Measurements from ENCODE around the gene HMOX2. TPM values are rescaled to one million over a fixed set of nuclear protein-coding genes. Genes with fewer than 3 reads are reported as not detected.

HMOX2 gene
- total RNA-seq, 1 experiment from 2014 or later = 55.1 TPM

DNA sequence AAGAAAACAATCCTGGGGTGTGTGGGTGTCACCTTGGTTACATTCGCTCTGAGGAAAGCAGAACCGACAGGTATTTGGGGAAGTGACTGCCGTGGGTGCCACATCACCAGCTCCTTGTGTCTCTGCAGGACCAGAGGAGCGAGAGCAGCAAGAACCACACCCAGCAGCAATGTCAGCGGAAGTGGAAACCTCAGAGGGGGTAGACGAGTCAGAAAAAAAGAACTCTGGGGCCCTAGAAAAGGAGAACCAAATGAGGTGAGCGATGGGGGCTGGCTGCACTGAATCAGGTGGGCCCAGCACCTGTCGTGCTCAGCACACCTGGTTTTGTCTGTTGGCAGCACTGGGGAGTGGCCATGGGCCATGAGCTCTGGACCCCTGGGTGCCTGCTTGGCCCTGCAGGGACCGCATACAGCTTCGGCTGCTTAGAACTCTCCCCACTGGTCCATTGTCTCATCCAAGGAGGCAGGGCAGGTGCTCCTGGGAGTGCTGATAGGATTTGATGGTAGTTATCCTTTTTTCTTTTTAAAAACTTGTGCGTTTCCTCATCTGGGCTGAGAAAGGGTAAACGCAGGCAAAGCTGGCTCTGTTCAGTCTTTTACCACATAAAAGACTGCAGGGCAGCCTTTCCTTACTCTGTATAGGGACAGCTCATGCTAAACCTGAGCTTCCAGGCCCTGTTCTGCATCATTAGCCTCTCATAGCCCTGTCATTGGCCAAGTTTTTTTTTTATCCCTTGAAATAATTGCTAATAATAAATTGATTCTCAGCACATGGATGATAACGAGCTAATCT, 29.4 kb downstream of the HMOX2 start:
- ChIA-PET RAD21 (ENCODE audit: low non-redundant PET in 1 of 2, low total read pairs in 2 of 2, uncharacterized antibody in 2 of 2, unreplicated experiment in 2 of 2) (no interaction called here), POLR2A (no interaction called here), CTCF (interaction anchor here (0.6 to 1.9 kb wide), 5 partner anchors 10 to 570 kb away, joined by 3 to 6 read pairs (median 3); no protein-coding TSS in a partner anchor)
- Histone ChIP-seq H3K9me2 (ENCODE audit: insufficient read depth) (no peaks in the 10 kb centered on the region), H3K4me3 (replicated peaks in 1 of 2; ENCODE audit: low read depth in 1 of 2, low read length in 2 of 2) (no peak overlapping the region), H3K4me1 (ENCODE audit: control insufficient read depth in 1 of 2, insufficient read depth in 2 of 2, low read length in 2 of 2) (peaks cover 3 to 19% of the 10 kb centered on the region in 2 experiments), H3K36me3 (ENCODE audit: control insufficient read depth in 1 of 2, insufficient read depth in 2 of 2, low read length in 2 of 2) (peaks cover 23 to 33% of the 10 kb centered on the region in 2 experiments), H3K9me3 (ENCODE audit: control insufficient read depth in 1 of 2, insufficient read depth in 1 of 2, low read depth in 1 of 2, low read length in 2 of 2) (no peaks in the 10 kb centered on the region), H3K4me2 (ENCODE audit: low read length) (no peak overlapping the region), H3K27ac (ENCODE audit: low read depth, low read length) (no peak overlapping the region), H3K9ac (ENCODE audit: low read length) (0 out of 2 replicates have a peak overlapping the region, but pooled peaks have one; percentile 27), H3K79me2 (ENCODE audit: insufficient read depth, low read length) (peaks cover 47% of the 10 kb centered on the region), H2AFZ (ENCODE audit: low read depth, low read length, poor library complexity, severe bottlenecking) (no peak overlapping the region), H4K20me1 (ENCODE audit: insufficient read depth) (peaks cover 4% of the 10 kb centered on the region; the same call in 1 of the 2 replicates), H3K27me3 (ENCODE audit: insufficient read depth, low read length) (no peaks in the 10 kb centered on the region)
- no peak for TF ChIP-seq POLR2AphosphoS5 (IDR thresholded peaks at IDR 0.05; ENCODE audit: low read depth, low read length)
- no peak for TF ChIP-seq EGR1 (IDR thresholded peaks at IDR 0.05; ENCODE audit: low read depth)
- TF ChIP-seq, protein P1, sequence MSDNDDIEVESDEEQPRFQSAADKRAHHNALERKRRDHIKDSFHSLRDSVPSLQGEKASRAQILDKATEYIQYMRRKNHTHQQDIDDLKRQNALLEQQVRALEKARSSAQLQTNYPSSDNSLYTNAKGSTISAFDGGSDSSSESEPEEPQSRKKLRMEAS (IDR thresholded peaks at IDR 0.05) = no peak
- no peak for TF ChIP-seq FOSL1 (IDR thresholded peaks at IDR 0.05; ENCODE audit: low read depth)
- DNase-seq (ENCODE audit: low read depth, low spot score) (no peak), ATAC-seq (no peak)
- intact Hi-C loops (cut with micrococcal nuclease) = loop anchor here (1.0 kb wide), 2 partner anchors 43 to 80 kb away; no protein-coding TSS in a partner anchor
- BruUV-seq (replicated peaks) = no TSS peak

DNA sequence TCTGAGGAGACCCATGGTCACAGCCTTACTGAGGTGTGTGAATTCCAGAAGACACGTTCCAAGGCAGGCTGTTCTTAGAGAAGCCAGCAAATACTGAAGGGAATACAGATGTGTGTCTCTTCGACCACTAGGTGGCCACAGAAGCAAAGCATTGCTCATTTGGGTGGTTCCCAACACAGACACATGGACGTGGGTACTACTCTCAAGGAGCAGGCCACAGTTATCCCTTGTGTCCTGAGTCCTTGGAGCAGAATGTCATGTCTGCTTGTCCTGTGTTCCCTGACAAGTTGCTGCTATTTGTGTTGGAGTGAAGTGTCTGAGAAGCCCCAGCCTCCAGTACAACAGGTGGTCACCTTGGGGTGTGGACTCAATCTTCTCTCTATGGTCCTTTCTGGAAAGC, 30.3 kb downstream of the HMOX2 start:
- no peaks in the 10 kb centered on the region for H3K27me3 ChIP-seq (ENCODE audit: insufficient read depth, low read length)
- peaks cover 4% of the 10 kb centered on the region; the same call in 1 of the 2 replicates for H4K20me1 ChIP-seq (ENCODE audit: insufficient read depth)
- RAD21 ChIA-PET (ENCODE audit: low non-redundant PET in 1 of 2, low total read pairs in 2 of 2, uncharacterized antibody in 2 of 2, unreplicated experiment in 2 of 2) = interaction anchor here in 1 of 2 experiments (0.9 kb wide), 1 partner anchor 42 kb away, joined by 3 read pairs; no protein-coding TSS in a partner anchor
- H3K4me2 ChIP-seq (ENCODE audit: low read length) = no peak overlapping the region
- no peak overlapping the region for H3K27ac ChIP-seq (ENCODE audit: low read depth, low read length)
- BruUV-seq (replicated peaks) = no TSS peak
- intact Hi-C loops (cut with micrococcal nuclease) = loop anchor here (1.0 kb wide), 2 partner anchors 42 to 79 kb away; no protein-coding TSS in a partner anchor
- no peak overlapping the region for H3K4me3 ChIP-seq (replicated peaks in 1 of 2; ENCODE audit: low read depth in 1 of 2, low read length in 2 of 2)
- POLR2A ChIA-PET = no interaction called here
- TF ChIP-seq TCF7L2 (IDR thresholded peaks at IDR 0.05; ENCODE audit: borderline replicate concordance, extremely low read depth, insufficient read depth, insufficient read length) = no peak
- TF ChIP-seq, protein P2, sequence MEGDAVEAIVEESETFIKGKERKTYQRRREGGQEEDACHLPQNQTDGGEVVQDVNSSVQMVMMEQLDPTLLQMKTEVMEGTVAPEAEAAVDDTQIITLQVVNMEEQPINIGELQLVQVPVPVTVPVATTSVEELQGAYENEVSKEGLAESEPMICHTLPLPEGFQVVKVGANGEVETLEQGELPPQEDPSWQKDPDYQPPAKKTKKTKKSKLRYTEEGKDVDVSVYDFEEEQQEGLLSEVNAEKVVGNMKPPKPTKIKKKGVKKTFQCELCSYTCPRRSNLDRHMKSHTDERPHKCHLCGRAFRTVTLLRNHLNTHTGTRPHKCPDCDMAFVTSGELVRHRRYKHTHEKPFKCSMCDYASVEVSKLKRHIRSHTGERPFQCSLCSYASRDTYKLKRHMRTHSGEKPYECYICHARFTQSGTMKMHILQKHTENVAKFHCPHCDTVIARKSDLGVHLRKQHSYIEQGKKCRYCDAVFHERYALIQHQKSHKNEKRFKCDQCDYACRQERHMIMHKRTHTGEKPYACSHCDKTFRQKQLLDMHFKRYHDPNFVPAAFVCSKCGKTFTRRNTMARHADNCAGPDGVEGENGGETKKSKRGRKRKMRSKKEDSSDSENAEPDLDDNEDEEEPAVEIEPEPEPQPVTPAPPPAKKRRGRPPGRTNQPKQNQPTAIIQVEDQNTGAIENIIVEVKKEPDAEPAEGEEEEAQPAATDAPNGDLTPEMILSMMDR (IDR thresholded peaks at IDR 0.05 in 2 of 3, conservative IDR thresholded peaks at IDR 0.05 in 1 of 3; ENCODE audit: borderline replicate concordance in 1 of 3, insufficient read depth in 1 of 3, low read depth in 2 of 3, low read length in 2 of 3) = peak; percentile 70 to 84 (median 80)
- no peak for TF ChIP-seq POLR2A (IDR thresholded peaks at IDR 0.05; ENCODE audit: borderline replicate concordance, extremely low read depth, insufficient read depth, insufficient read length)
- TF ChIP-seq RAD21 (IDR thresholded peaks at IDR 0.05; ENCODE audit: low read depth) = peak; percentile 80
- no peak for TF ChIP-seq ZFX (IDR thresholded peaks at IDR 0.05)
- H3K36me3 ChIP-seq (ENCODE audit: control insufficient read depth in 1 of 2, insufficient read depth in 2 of 2, low read length in 2 of 2) = peaks cover 23 to 40% of the 10 kb centered on the region in 2 experiments
- H2AFZ ChIP-seq (ENCODE audit: low read depth, low read length, poor library complexity, severe bottlenecking) = no peak overlapping the region
- ATAC-seq (peak; percentile 93), DNase-seq (ENCODE audit: low read depth, low spot score) (peak; percentile 39)
- peaks cover 0 to 10% of the 10 kb centered on the region in 2 experiments; a peak in 1 of 4 replicates for H3K4me1 ChIP-seq (ENCODE audit: control insufficient read depth in 1 of 2, insufficient read depth in 2 of 2, low read length in 2 of 2)
- no peaks in the 10 kb centered on the region for H3K9me3 ChIP-seq (ENCODE audit: control insufficient read depth in 1 of 2, insufficient read depth in 1 of 2, low read depth in 1 of 2, low read length in 2 of 2)
- CTCF ChIA-PET = interaction anchor here (0.7 to 1.9 kb wide), 4 partner anchors 10 to 110 kb away, joined by 3 to 6 read pairs (median 3); no protein-coding TSS in a partner anchor
- H3K9ac ChIP-seq (ENCODE audit: low read length) = 0 out of 2 replicates have a peak overlapping the region, but pooled peaks have one; percentile 27
- no peaks in the 10 kb centered on the region for H3K9me2 ChIP-seq (ENCODE audit: insufficient read depth)
- peaks cover 38% of the 10 kb centered on the region for H3K79me2 ChIP-seq (ENCODE audit: insufficient read depth, low read length)

All from HCT116 (cell line).